ENCODE results near the gene RAP1GAP2. TPM values are rescaled to one million over a fixed set of nuclear protein-coding genes. Genes with fewer than 3 reads are reported as not detected.

Gene RAP1GAP2
- total and polyA plus RNA-seq, 7 donors = 0.25 to 2.0 (median 0.84) TPM

DNA sequence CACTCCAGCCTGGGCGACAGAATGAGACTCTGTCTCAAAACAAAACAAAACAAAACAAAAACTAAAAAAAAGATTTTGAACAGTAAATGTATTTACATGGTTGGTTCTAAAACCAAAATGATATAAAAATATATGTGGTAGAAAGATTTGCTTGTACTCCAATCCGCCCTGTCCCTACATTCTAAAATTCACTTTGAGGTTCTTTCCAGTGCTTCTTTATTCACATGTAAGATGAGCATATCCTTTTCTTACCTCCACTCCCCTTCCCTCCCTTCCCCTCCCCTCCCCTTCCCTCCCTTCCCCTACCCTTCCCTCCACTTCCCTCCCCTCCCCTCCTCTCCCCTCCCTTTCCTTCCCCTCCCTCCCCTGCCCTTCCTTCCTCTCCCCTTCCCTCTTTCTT is 34.4 kb downstream of the RAP1GAP2 start:
- Histone ChIP-seq H3K4me1 (no peaks in the 10 kb centered on the region), H3K27ac (no peak overlapping the region), H3K27me3 (ENCODE audit: insufficient read depth in 3 of 3, low read length in 2 of 3) (peaks cover 0 to 14% (median 5%) of the 10 kb centered on the region in 3 donors), H3K36me3 (ENCODE audit: insufficient read depth in 1 of 2, low read depth in 1 of 2) (no peaks in the 10 kb centered on the region), H3K4me3 (no peak overlapping the region), H3K9me3 (no peaks in the 10 kb centered on the region)
- TF ChIP-seq, protein P1, sequence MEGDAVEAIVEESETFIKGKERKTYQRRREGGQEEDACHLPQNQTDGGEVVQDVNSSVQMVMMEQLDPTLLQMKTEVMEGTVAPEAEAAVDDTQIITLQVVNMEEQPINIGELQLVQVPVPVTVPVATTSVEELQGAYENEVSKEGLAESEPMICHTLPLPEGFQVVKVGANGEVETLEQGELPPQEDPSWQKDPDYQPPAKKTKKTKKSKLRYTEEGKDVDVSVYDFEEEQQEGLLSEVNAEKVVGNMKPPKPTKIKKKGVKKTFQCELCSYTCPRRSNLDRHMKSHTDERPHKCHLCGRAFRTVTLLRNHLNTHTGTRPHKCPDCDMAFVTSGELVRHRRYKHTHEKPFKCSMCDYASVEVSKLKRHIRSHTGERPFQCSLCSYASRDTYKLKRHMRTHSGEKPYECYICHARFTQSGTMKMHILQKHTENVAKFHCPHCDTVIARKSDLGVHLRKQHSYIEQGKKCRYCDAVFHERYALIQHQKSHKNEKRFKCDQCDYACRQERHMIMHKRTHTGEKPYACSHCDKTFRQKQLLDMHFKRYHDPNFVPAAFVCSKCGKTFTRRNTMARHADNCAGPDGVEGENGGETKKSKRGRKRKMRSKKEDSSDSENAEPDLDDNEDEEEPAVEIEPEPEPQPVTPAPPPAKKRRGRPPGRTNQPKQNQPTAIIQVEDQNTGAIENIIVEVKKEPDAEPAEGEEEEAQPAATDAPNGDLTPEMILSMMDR (IDR thresholded peaks at IDR 0.05) = no peak
- ATAC-seq (no peak), DNase-seq (no peak)
- WGBS, 3 donors = 45 to 50% (median 50%) methylated on average over 2 of the region's 2 CpGs
- intact Hi-C loops (cut with DNase I) = no loop called here

DNA sequence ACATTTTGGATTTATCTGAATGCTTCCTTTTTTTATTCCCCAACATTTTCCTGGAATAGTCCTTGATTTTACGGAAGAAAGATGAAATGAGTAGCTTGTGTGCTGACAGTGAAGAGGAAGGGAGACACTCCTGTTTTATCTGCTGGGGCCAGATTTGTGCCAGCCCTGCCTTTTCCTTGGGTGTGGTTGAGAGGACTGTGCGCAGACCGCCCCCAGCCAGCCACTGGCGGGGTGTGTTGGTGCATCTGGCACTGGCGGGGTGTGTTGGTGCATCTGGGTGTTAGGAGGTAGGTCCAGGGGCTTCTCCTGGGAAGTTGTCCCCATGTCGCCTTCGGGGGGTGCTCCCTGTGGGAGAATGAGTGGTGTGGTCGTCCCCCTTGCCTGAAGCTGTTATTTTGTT is 39.5 kb downstream of the RAP1GAP2 start:
- Histone ChIP-seq H3K4me1 (no peaks in the 10 kb centered on the region), H3K27me3 (ENCODE audit: insufficient read depth in 3 of 3, low read length in 2 of 3) (peaks cover 0 to 5% (median 0%) of the 10 kb centered on the region in 3 donors), H3K4me3 (no peak overlapping the region), H3K9me3 (no peaks in the 10 kb centered on the region), H3K27ac (no peak overlapping the region), H3K36me3 (ENCODE audit: insufficient read depth in 1 of 2, low read depth in 1 of 2) (no peaks in the 10 kb centered on the region)
- ATAC-seq (no peak), DNase-seq (no peak)
- TF ChIP-seq, protein P1 (IDR thresholded peaks at IDR 0.05) = no peak
- intact Hi-C loops (cut with DNase I) = no loop called here
- 62 to 65% (median 64%) methylated on average over 8 of the region's 8 CpGs for WGBS, 3 donors

DNA sequence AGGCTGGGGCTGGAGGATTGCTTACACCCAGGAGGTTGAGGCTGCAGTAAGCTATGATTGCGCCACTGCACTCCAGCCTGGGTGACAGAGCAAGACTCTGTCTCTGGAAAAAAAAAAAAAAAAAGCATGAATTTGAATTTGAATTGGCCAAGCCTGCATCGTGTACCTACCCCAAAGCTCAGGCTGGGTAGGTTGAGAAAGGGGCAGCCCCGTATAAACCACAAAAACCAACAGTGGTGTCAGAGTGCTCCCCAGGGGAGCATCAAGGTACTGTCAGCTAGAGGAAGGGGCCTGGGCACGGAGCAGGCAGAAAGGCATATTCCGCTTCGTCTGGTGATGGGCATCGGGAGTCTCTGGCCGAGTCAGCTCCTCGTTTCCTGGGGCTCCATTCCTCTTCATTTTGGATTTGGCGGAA is 40.9 kb downstream of the RAP1GAP2 start:
- TF ChIP-seq, protein P1 (IDR thresholded peaks at IDR 0.05) = no peak
- peaks cover 0 to 5% (median 0%) of the 10 kb centered on the region in 3 donors for H3K27me3 ChIP-seq (ENCODE audit: insufficient read depth in 3 of 3, low read length in 2 of 3)
- no peak for DNase-seq
- H3K27ac ChIP-seq = no peak overlapping the region
- H3K4me1 ChIP-seq = no peaks in the 10 kb centered on the region
- WGBS, 3 donors = 55 to 60% (median 58%) methylated on average over 10 of the region's 10 CpGs
- no peak for ATAC-seq
- H3K4me3 ChIP-seq = no peak overlapping the region
- no peaks in the 10 kb centered on the region for H3K9me3 ChIP-seq
- no peaks in the 10 kb centered on the region for H3K36me3 ChIP-seq (ENCODE audit: insufficient read depth in 1 of 2, low read depth in 1 of 2)
- intact Hi-C loops (cut with DNase I) = no loop called here

DNA sequence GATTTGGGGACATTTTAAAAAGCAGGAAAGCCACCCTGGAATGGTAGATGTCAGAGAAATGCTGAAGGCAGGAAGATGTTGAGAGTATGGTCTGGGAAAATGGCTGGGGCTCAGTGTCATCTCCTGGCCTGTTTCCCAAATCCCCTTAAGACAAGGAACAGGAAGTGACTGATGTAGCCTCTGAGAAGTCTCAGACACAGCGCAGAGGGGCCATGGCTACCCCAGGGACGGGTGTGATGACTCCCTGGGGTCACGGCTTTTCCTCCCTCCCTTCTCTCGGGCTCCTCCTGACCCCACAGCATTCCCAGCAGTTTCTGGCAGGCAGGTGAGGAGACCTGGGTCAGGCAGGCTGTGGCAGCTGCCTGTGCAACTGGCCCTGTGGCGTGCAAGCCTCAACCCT is 45.4 kb downstream of the RAP1GAP2 start:
- H3K36me3 ChIP-seq (ENCODE audit: insufficient read depth in 1 of 2, low read depth in 1 of 2) = no peaks in the 10 kb centered on the region
- no peaks in the 10 kb centered on the region for H3K9me3 ChIP-seq
- H3K27me3 ChIP-seq (ENCODE audit: insufficient read depth in 3 of 3, low read length in 2 of 3) = peaks cover 0 to 8% (median 0%) of the 10 kb centered on the region in 3 donors
- no peak overlapping the region for H3K27ac ChIP-seq
- H3K4me3 ChIP-seq = no peak overlapping the region
- TF ChIP-seq, protein P1 (IDR thresholded peaks at IDR 0.05) = no peak
- intact Hi-C loops (cut with DNase I) = no loop called here
- ATAC-seq (no peak), DNase-seq (no peak)
- H3K4me1 ChIP-seq = no peaks in the 10 kb centered on the region
- 59 to 62% (median 61%) methylated on average over 5 of the region's 5 CpGs for WGBS, 3 donors

DNA sequence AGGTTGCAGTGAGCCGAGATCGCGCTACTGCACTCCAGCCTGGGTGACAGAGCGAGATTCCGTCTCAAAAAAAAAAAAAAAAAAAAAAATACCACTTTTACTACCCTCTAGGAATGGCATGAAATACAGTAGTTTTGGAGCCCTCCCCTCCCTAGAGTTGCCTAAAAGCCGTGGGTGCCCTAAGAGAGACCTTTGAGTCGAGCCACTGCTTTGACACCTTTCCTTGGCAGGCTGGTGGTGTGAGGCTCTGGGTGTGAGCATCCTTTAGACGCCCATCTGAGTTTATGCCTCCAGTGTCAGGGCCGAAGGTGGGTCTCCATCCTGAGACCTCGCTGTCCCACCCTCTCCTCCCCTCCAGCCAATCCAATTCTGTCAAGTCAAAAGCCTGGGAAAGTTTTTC is 46.2 kb downstream of the RAP1GAP2 start:
- no peaks in the 10 kb centered on the region for H3K9me3 ChIP-seq
- H3K36me3 ChIP-seq (ENCODE audit: insufficient read depth in 1 of 2, low read depth in 1 of 2) = no peaks in the 10 kb centered on the region
- H3K27ac ChIP-seq = no peak overlapping the region
- WGBS, 3 donors = 60 to 81% (median 78%) methylated on average over 5 to 10 of the region's 10 CpGs
- no peak for ATAC-seq
- peaks cover 0 to 8% (median 0%) of the 10 kb centered on the region in 3 donors for H3K27me3 ChIP-seq (ENCODE audit: insufficient read depth in 3 of 3, low read length in 2 of 3)
- no peaks in the 10 kb centered on the region for H3K4me1 ChIP-seq
- TF ChIP-seq, protein P1 (IDR thresholded peaks at IDR 0.05) = no peak
- no peak for DNase-seq
- intact Hi-C loops (cut with DNase I) = no loop called here
- no peak overlapping the region for H3K4me3 ChIP-seq

Measured in psoas muscle (tissue), 8 donors.